Neural progenitor cell (in vitro differentiated cells): ENCODE results near the gene FOXD2.

Experiments
- CTCF ChIP-seq: fragments of 200-600 bp; sonication (generic); IDR thresholded peaks from 2 replicates; pipeline ENCODE4 v1.5.1; 2017; ENCODE audit warnings: antibody characterized with exemption, mild to moderate bottlenecking
- EZH2phosphoT487 ChIP-seq: fragments of 200-600 bp; sonication (generic); IDR thresholded peaks from 2 replicates; pipeline ENCODE4 v1.6.1; 2017; ENCODE audit warnings: antibody characterized with exemption

DNA sequence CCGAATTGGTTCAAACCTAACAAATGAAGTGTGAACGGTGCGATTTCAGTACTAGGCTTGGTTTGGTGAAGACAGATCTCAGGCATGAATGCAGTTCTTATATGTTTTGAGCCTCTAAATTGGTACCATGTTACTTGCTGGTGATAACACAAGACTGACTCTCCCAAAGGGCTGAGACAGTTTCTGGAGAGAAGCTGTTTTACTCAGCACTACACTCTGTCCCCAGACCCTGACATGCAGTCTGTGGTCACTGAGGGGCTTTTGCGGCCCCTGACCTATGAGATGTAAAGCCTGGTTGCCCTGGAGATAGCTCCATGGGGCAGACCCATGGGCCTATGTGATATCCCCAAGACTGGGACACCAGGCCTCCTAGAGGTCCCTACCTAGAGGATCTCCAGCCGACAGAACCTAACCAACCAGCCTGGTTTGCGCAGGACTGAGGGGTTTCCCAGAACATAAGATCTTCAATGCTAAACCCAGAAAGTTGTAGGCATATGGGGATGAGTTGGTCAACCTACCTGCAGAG, 41.1 kb upstream of the FOXD2 start:
- TF ChIP-seq CTCF (no peak), EZH2phosphoT487 (no peak)
